H1 (cell line): ENCODE results near the gene SLC30A2. TPM values are rescaled to one million over a fixed set of nuclear protein-coding genes. Genes with fewer than 3 reads are reported as not detected.

Experiments
- CTCF ChIA-PET: fragments of 300-600 bp; sonication (Branson Sonifier 250); formaldehyde crosslinking; loops from one replicate; lab custom pipeline; 2021; ENCODE audit not compliant: partially characterized antibody; lab: Charles Lee
- POLR2A ChIA-PET: fragments of 300-600 bp; sonication (Branson Sonifier 250); formaldehyde crosslinking; loops from one replicate; lab custom pipeline; 2021; ENCODE audit warnings: inconsistent platforms; ENCODE audit not compliant: partially characterized antibody; lab: Charles Lee
- DNase-seq, 2 experiments: peaks; one replicate each; pipeline versions ENCODE4 v3.0.0 to v3.0.0-alpha.2; 2010 to 2022; ENCODE audit warnings: low spot score in 2 of 2, low read depth in 1 of 2, mixed read lengths in 1 of 2
- FAIRE-seq: peaks from 2 replicates; lab custom pipeline; 2011; peaks lifted over from hg19 to GRCh38; lab: Jason Lieb, UNC
- H2AFZ ChIP-seq: 2 replicates; pipeline ENCODE4 v1.8.1; 2012; ENCODE audit warnings: low read length, inconsistent platforms
- H2AK5ac ChIP-seq: 2 replicates; pipeline ENCODE4 v1.6.1; 2013; ENCODE audit warnings: low read depth, low read length
- H2BK120ac ChIP-seq: replicated peaks from 2 replicates; pipeline ENCODE3; 2013; ENCODE audit warnings: low read depth, low read length, inconsistent platforms
- H2BK12ac ChIP-seq: 2 replicates; pipeline ENCODE4 v1.6.1; 2013; ENCODE audit warnings: low read depth, low read length
- H2BK15ac ChIP-seq: 2 replicates; pipeline ENCODE4 v1.6.1; 2013; ENCODE audit warnings: low read length
- H2BK20ac ChIP-seq: 2 replicates; pipeline ENCODE4 v1.6.1; 2013; ENCODE audit warnings: low read length
- H2BK5ac ChIP-seq: 2 replicates; pipeline ENCODE4 v1.6.1; 2013; ENCODE audit warnings: low read depth, low read length
- H3K14ac ChIP-seq: 2 replicates; pipeline ENCODE4 v1.6.1; 2013; ENCODE audit warnings: inconsistent platforms; ENCODE audit not compliant: insufficient read length
- H3K18ac ChIP-seq: 2 replicates; pipeline ENCODE4 v1.6.1; 2013; ENCODE audit warnings: low read length; ENCODE audit errors: extremely low read depth
- H3K23ac ChIP-seq: 2 replicates; pipeline ENCODE4 v1.6.1; 2013; ENCODE audit warnings: inconsistent platforms; ENCODE audit not compliant: insufficient read length
- H3K23me2 ChIP-seq: 2 replicates; pipeline ENCODE4 v1.6.1; 2013; ENCODE audit warnings: low read depth, low read length
- H3K27ac ChIP-seq: 2 replicates; pipeline ENCODE4 v1.6.1; 2011; ENCODE audit warnings: low read depth, low read length, inconsistent platforms
- H3K27me3 ChIP-seq, 4 experiments: replicated peaks in 1 of 4; 1 replicate in 1 of 4; 2 replicates in 3 of 4; pipeline versions ENCODE4 v1.6.1 to v1.8.1; 2011 to 2013; ENCODE audit warnings: low read length in 3 of 4, mild to moderate bottlenecking in 3 of 4, inconsistent platforms in 2 of 4, mixed read lengths in 2 of 4, moderate library complexity in 1 of 4; ENCODE audit not compliant: control insufficient read depth in 3 of 4, insufficient read depth in 3 of 4; ENCODE audit errors: extremely low read depth in 1 of 4
- H3K36me3 ChIP-seq, 4 experiments: 2 replicates each; pipeline versions ENCODE4 v1.6.1 to v1.8.1; 2011 to 2013; ENCODE audit warnings: mild to moderate bottlenecking in 4 of 4, low read length in 3 of 4, moderate library complexity in 2 of 4, control low read depth in 1 of 4, inconsistent platforms in 1 of 4; ENCODE audit not compliant: insufficient read depth in 4 of 4, control insufficient read depth in 2 of 4
- H3K4ac ChIP-seq: replicated peaks from 2 replicates; pipeline ENCODE3; 2013; ENCODE audit warnings: low read length, low read depth, mixed read lengths, inconsistent platforms; ENCODE audit not compliant: insufficient read length
- H3K4me1 ChIP-seq, 4 experiments: replicated peaks in 1 of 4; 1 replicate in 1 of 4; 2 replicates in 3 of 4; pipeline versions ENCODE4 v1.6.1 to v1.8.1; 2011 to 2013; ENCODE audit warnings: low read length in 3 of 4, inconsistent platforms in 2 of 4, mixed read lengths in 1 of 4; ENCODE audit not compliant: insufficient read depth in 4 of 4, control insufficient read depth in 3 of 4
- H3K4me2 ChIP-seq, 2 experiments: 2 replicates each; pipeline versions ENCODE4 v1.6.1 to v1.8.1; 2011 to 2013; ENCODE audit warnings: low read depth in 2 of 2, low read length in 2 of 2, control low read depth in 1 of 2, inconsistent platforms in 1 of 2, mild to moderate bottlenecking in 1 of 2; ENCODE audit not compliant: insufficient read depth in 1 of 2
- H3K4me3 ChIP-seq, 4 experiments: fragments of 200-600, 300-600 bp in 1 of 4; sonication (generic), shearing (Covaris generic), sonication (Bioruptor Twin) in 1 of 4; 2 replicates each; pipeline versions ENCODE4 v1.5.1 to v1.8.1; 2011 to 2016; ENCODE audit warnings: low read length in 4 of 4, low read depth in 3 of 4, control low read depth in 2 of 4, inconsistent platforms in 2 of 4, mild to moderate bottlenecking in 2 of 4, mixed read lengths in 1 of 4, moderate library complexity in 1 of 4; ENCODE audit not compliant: insufficient read depth in 2 of 4; ENCODE audit errors: extremely low read depth in 1 of 4
- H3K56ac ChIP-seq: replicated peaks from 2 replicates; pipeline ENCODE3; 2013; ENCODE audit warnings: low read depth, mild to moderate bottlenecking, mixed read lengths, low read length, inconsistent platforms; ENCODE audit not compliant: insufficient read length
- H3K79me1 ChIP-seq: 2 replicates; pipeline ENCODE4 v1.6.1; 2013; ENCODE audit warnings: low read depth, low read length, control low read depth
- H3K79me2 ChIP-seq, 2 experiments: 2 replicates each; pipeline versions ENCODE4 v1.6.1 to v1.8.1; 2012 to 2013; ENCODE audit warnings: low read length in 2 of 2, mild to moderate bottlenecking in 2 of 2, inconsistent platforms in 1 of 2; ENCODE audit not compliant: insufficient read depth in 2 of 2, control insufficient read depth in 1 of 2
- H3K9ac ChIP-seq, 4 experiments: replicated peaks in 1 of 4; 1 replicate in 1 of 4; 2 replicates in 3 of 4; pipeline versions ENCODE4 v1.6.1 to v1.8.1; 2011 to 2013; ENCODE audit warnings: low read depth in 3 of 4, low read length in 3 of 4, control low read depth in 2 of 4, mild to moderate bottlenecking in 2 of 4, moderate library complexity in 2 of 4, inconsistent platforms in 1 of 4; ENCODE audit errors: extremely low read depth in 1 of 4
- H3K9me3 ChIP-seq, 2 experiments: 2 replicates each; pipeline versions ENCODE4 v1.6.1 to v1.8.1; 2012 to 2013; ENCODE audit warnings: mild to moderate bottlenecking in 2 of 2, moderate library complexity in 2 of 2, control low read depth in 1 of 2, inconsistent platforms in 1 of 2, low read depth in 1 of 2, low read length in 1 of 2, mixed read lengths in 1 of 2; ENCODE audit not compliant: insufficient read depth in 2 of 2
- H4K20me1 ChIP-seq, 2 experiments: replicated peaks in 1 of 2; 2 replicates each; pipeline versions ENCODE3 to v1.8.1; 2011 to 2013; ENCODE audit warnings: inconsistent platforms in 2 of 2, low read length in 2 of 2, mild to moderate bottlenecking in 1 of 2; ENCODE audit not compliant: insufficient read depth in 2 of 2, control insufficient read depth in 1 of 2
- H4K5ac ChIP-seq: 2 replicates; pipeline ENCODE4 v1.6.1; 2013; ENCODE audit warnings: low read length, low read depth, mixed read lengths, inconsistent platforms; ENCODE audit not compliant: insufficient read length
- H4K8ac ChIP-seq: 2 replicates; pipeline ENCODE4 v1.8.0; 2013; ENCODE audit warnings: mild to moderate bottlenecking, moderate library complexity, low read length, inconsistent platforms; ENCODE audit not compliant: insufficient read depth; ENCODE audit errors: extremely low read depth
- H4K91ac ChIP-seq: replicated peaks from 2 replicates; pipeline ENCODE3; 2013; ENCODE audit warnings: low read length, mixed read lengths, inconsistent platforms; ENCODE audit not compliant: insufficient read length
- CHD1 ChIP-seq: IDR thresholded peaks from 2 replicates; pipeline ENCODE4 v1.6.1; 2012; ENCODE audit warnings: low read depth, low read length, improper control_type of control experiment
- CTBP2 ChIP-seq: IDR thresholded peaks from 2 replicates; pipeline ENCODE4 v1.7.0; 2011; ENCODE audit warnings: borderline replicate concordance, mild to moderate bottlenecking, moderate library complexity, mixed read lengths, low read length; ENCODE audit not compliant: insufficient read depth, insufficient read length
- EZH2 ChIP-seq: fragments of 200-600 bp; sonication (generic); IDR thresholded peaks from 2 replicates; pipeline ENCODE4 v1.7.1; 2012; ENCODE audit warnings: low read depth, mild to moderate bottlenecking, moderate library complexity, low read length, inconsistent platforms; ENCODE audit not compliant: severe bottlenecking
- KDM5A ChIP-seq: fragments of 200-600 bp; IDR thresholded peaks from 2 replicates; pipeline ENCODE4 v1.7.1; 2012; ENCODE audit warnings: mild to moderate bottlenecking, low read length, inconsistent platforms, mixed read lengths
- SIX5 ChIP-seq: IDR thresholded peaks from 2 replicates; pipeline ENCODE4 v1.6.1; 2011; ENCODE audit warnings: mild to moderate bottlenecking, low read depth, low read length
- WGBS, 2 experiments: shearing (Covaris generic) in 1 of 2; methylation state at CpG; one replicate each; pipeline versions ENCODE4 v1.1.6 to v1.1.7; 2013 to 2015; ENCODE audit warnings: low lambda C conversion rate in 2 of 2, mixed read lengths in 2 of 2, inconsistent platforms in 1 of 2, low coverage in 1 of 2, missing lambda C conversion rate in 1 of 2; ENCODE audit not compliant: insufficient replicate concordance in 2 of 2, insufficient coverage in 1 of 2, insufficient read length in 1 of 2; ENCODE audit errors: extremely low coverage in 1 of 2, missing lambda C conversion rate in 1 of 2; 5-methylcytosine and 5-hydroxymethylcytosine counted together
- polyA plus RNA-seq, 7 experiments: library from polyadenylated mRNA; depleted of rRNA in 3 of 7; stranded (reverse) in 5 of 7; unstranded in 2 of 7; fragments of >200 nt in 5 of 7; fragments of 200-250 nt in 2 of 7; gene quantifications; 1 replicate in 5 of 7; 2 replicates in 1 of 7; 4 replicates in 1 of 7; pipeline versions ENCODE4 v1.2.1 to v1.2.3, GENCODE V29; 2011 to 2013; ENCODE audit warnings: missing spikeins in 2 of 7, mixed read lengths in 2 of 7
- total RNA-seq: library from RNA; stranded (reverse); fragmentation: NEBNext Ultra II Directional; extraction: Animal tissue kit (Norgen Biotek cat#: 25700); gene quantifications from 2 replicates; pipeline ENCODE4 v1.2.1, GENCODE V29; 2021
- TF ChIP-seq, protein P1 (sequence below): IDR thresholded peaks from 2 replicates; pipeline ENCODE4 v1.6.1; 2012; ENCODE audit warnings: inconsistent platforms
- TF ChIP-seq, protein P2 (sequence below): IDR thresholded peaks from 2 replicates; pipeline ENCODE4 v1.6.1; 2012; ENCODE audit warnings: inconsistent platforms

SLC30A2 gene
- total and polyA plus RNA-seq, 2 of the 8 experiments (the other 6 are each of a cell fraction or from before 2014, with no cell fraction given): 0.19 to 0.76 TPM

DNA sequence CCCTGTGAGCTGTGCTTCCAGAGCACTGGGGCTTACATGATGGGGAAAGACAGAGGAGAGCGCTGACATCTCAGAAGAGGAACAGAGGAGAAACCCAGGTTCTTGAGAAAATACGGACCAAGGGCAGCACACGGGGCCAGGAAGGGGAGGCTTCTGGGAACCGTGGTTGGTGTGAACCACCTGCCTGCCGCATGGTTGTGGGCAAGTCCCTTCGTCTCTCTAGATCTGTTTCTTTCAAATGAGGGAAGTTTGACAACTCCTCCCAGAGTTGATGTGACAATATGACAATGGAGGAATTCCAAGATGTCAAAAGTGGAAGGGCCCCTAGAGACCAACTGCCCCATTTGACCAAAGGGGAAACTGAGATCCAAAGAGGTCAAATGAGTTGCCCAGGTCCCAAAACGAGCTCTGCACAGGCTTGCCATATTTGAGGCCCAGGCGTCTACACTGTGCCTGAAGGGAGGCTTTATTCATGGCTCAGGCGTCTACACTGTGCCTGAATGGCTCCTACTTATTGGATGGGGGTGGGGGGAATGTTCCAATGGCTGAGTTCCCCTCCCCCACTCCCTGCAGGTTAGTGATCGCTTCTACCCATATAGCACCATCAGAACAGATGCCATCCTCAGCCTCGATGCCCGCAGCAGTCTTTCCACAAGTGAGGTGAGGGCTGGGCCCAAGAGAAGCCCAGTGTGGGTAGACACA lies 13.1 kb downstream of the SLC30A2 start:
- H3K36me3 ChIP-seq: no peaks in the 10 kb centered on the region
- H2BK15ac ChIP-seq: no peak overlapping the region
- FAIRE-seq (no peak), DNase-seq (no peak)
- H3K27me3 ChIP-seq: peaks cover 6 to 26% (median 20%) of the 10 kb centered on the region in 4 experiments; a peak in 6 of 7 replicates
- peaks cover 0 to 8% (median 7%) of the 10 kb centered on the region in 4 experiments; a peak in 5 of 7 replicates for H3K4me1 ChIP-seq
- no peak overlapping the region for H2BK120ac ChIP-seq
- no peak overlapping the region for H3K18ac ChIP-seq
- no peaks in the 10 kb centered on the region for H3K79me1 ChIP-seq
- no peak overlapping the region for H2BK20ac ChIP-seq
- no peak overlapping the region for H4K8ac ChIP-seq
- H2AK5ac ChIP-seq: no peak overlapping the region
- no peak overlapping the region for H2AFZ ChIP-seq
- no peak overlapping the region for H3K9ac ChIP-seq
- H3K4me2 ChIP-seq: no peak overlapping the region
- no peak overlapping the region for H4K5ac ChIP-seq
- 85% methylated on average over 12 of the region's 12 CpGs; no CpG with 5 or more reads in 1 of the 2 experiments for WGBS, 2 experiments
- no peak overlapping the region for H3K4me3 ChIP-seq
- H2BK12ac ChIP-seq: no peak overlapping the region
- ChIA-PET POLR2A (interaction anchor here (1.8 kb wide), 1 partner anchor 38 kb away, joined by 4 read pairs; no protein-coding TSS in a partner anchor), CTCF (interaction anchor here (0.6 to 6.5 kb wide), 5 partner anchors 15 to 274 kb away, joined by 3 to 39 read pairs (median 4); no protein-coding TSS in a partner anchor)
- H3K4ac ChIP-seq: no peak overlapping the region
- H2BK5ac ChIP-seq: no peak overlapping the region
- H3K23me2 ChIP-seq: peaks cover 9% of the 10 kb centered on the region; the same call in 1 of the 2 replicates
- no peak overlapping the region for H3K56ac ChIP-seq
- H3K14ac ChIP-seq: no peak overlapping the region
- no peaks in the 10 kb centered on the region for H3K79me2 ChIP-seq
- no peak overlapping the region for H4K91ac ChIP-seq
- no peaks in the 10 kb centered on the region for H3K9me3 ChIP-seq
- TF ChIP-seq, protein P1, sequence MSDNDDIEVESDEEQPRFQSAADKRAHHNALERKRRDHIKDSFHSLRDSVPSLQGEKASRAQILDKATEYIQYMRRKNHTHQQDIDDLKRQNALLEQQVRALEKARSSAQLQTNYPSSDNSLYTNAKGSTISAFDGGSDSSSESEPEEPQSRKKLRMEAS: peak; percentile 42
- TF ChIP-seq SIX5 (no peak), CTBP2 (no peak), EZH2 (peak; percentile 2), KDM5A (no peak), CHD1 (no peak)
- TF ChIP-seq, protein P2, sequence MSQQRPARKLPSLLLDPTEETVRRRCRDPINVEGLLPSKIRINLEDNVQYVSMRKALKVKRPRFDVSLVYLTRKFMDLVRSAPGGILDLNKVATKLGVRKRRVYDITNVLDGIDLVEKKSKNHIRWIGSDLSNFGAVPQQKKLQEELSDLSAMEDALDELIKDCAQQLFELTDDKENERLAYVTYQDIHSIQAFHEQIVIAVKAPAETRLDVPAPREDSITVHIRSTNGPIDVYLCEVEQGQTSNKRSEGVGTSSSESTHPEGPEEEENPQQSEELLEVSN: peak; percentile 63; the same call in 1 of the 2 replicates
- H4K20me1 ChIP-seq: peaks cover 0 to 1% of the 10 kb centered on the region in 2 experiments
- no peak overlapping the region for H3K23ac ChIP-seq
- no peak overlapping the region for H3K27ac ChIP-seq
